Sigmoid colon (tissue), 4 donors: Measurements from ENCODE around the gene HDGFL2.
A peak's percentile ranks its signal among the peaks of the same experiment; 100 is the strongest.

Experiments used
- CTCF ChIP-seq, 4 experiments: fragments of 450-650 bp in 3 of 4; fragments of 200-600 bp in 1 of 4; IDR thresholded peaks; one replicate each; pipeline ENCODE4 v1.5.1; 2016 to 2019; ENCODE audit warnings: antibody characterized with exemption in 4 of 4, mild to moderate bottlenecking in 3 of 4, moderate library complexity in 2 of 4
- POLR2A ChIP-seq, 2 donors: fragments of 450-650 bp; IDR thresholded peaks; one replicate each; pipeline ENCODE4 v1.6.1; 2016; ENCODE audit warnings: antibody characterized with exemption in 2 of 2, mild to moderate bottlenecking in 2 of 2, moderate library complexity in 2 of 2
- POLR2AphosphoS5 ChIP-seq, 4 donors: sonication (generic); formaldehyde crosslinking; IDR thresholded peaks; one replicate each; pipeline ENCODE4 v1.6.1; 2017; ENCODE audit warnings: antibody characterized with exemption in 4 of 4

GRCh38 chr19:4455719-4456475 is 16.2 kb upstream of the HDGFL2 start:
- TF ChIP-seq CTCF (IDR thresholded peaks at IDR 0.05) (no peak), POLR2A (IDR thresholded peaks at IDR 0.05) (no peak), POLR2AphosphoS5 (IDR thresholded peaks at IDR 0.05) (peak; percentile 27 to 71 (median 37))
